ENCODE results near the gene KDM4F.

KDM4F gene

DNA sequence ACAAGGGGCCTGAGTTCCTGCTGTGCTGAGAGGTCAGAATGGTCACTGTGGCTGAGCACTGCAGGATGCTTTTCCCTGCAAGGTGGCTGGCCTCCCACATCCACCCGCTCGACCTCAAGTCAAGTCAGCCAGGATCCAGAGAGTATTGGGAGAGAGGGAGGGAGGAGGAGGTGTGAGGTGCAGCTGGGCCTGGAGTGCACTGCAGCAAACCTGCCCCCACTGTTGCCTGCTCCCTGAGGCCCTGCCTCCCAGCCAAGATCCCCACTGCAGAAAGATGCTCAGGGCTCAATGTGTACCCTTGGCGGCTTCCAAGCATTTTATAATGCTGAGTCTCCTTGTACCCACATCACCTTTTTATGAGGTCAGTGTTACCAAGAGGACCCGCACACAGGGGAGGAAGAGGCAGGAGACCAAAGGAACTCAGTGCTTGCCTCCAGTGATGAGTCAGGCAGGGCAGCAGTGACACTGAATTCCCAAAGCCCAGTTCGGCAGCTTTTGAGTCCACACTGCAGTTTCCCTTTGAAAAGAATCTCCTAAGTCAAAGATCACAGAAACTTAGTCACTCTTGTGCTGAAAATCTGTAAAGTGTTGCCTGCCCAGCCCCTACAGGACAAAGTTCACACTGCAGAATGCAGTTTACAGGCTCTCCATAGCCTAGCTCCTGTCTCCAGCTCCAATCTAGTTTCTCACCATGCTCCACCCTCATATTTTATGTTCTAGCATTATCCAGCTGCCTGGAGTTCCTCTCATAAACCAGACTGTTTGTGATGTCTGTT, 43.5 kb downstream of the KDM4F start:
- DNase-seq = no peak

GRCh38 chr11:95093548-95093947, 44.3 kb downstream of the KDM4F start:
- DNase-seq = no peak

DNA sequence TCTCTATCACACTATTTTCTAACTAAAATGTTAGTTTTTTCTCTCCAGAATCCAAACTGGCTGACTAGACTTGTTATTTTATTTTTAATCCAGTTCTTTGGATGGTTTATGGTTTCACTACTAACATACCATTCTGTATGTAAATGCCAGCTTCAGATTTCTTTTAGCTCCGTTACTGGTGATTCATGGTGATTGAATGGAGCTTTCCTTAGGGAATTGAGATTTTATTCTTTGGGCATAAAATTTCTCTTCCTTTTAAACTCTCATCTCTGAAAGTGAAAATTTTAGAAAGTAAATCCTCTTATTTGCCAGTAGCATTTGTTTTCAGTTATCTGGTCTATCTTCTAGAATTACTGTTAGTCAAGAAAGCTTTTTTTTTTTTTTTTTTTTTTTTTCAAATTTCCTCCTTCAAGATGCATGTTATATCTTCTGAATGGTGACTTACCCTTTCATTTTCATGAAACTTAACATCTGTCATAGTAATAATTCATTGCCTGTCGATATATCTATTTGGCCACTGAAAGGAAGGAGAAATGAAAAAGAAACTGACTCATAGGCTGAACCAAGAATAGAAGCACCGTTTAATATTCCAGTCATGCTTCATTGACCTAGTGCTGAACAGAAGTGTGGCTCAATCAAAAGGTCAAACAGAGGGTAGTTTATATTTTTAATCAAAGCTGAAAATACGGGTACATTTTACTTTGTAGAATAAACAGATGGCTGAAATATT, 46.8 kb downstream of the KDM4F start:
- DNase-seq = no peak

DNA sequence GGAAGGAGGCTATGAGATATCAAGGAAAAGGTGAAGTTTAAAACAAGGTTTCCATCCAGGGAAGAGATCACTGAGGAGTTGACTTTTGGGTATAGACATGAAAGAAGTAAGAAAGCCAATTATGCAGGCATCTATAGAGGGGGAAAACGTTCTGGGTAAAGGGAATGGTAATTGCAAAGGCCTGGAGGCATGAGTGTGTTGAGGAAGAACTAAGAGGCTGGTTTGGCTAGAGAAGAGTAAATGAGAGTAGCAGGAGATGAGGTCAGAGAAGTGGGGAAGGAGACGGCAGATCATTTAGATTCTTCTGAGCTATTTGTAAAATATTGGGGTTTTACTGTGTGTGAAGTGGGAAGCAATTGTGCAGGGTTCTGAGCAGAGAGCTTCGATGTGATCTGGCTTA, 48.0 kb downstream of the KDM4F start:
- DNase-seq = no peak

DNA sequence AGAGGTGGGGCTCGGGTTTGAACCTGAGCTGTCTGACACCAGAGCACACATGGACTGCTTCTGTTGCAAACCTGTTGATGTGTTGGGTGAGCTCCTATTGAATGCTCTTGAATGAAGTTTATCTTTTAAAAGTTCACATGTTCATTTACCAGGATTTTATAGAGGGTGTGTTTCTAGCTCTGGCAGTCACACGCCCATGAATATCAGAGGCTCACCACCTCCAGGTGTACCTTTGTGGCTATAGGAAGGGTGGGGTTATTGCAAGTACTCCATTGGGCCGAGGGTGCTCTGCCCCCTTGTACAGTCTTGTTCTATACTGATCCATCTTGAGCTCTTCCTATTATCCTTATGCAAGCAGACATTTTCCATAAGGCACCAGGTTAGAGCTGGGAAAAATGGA, 49.6 kb downstream of the KDM4F start:
- no peak for DNase-seq

- no peak for DNase-seq
Measured at GRCh38 chr11:95100191-95100648, 51.0 kb downstream of the KDM4F start.

Data from GF-D8 (cell line).